ENCODE data around the gene SGK1. TPM values are rescaled to one million over a fixed set of nuclear protein-coding genes. Genes with fewer than 3 reads are reported as not detected.

Gene SGK1
- total and polyA plus RNA-seq, 10 of the 15 experiments (the other 5 are each of a cell fraction or from before 2014, with no cell fraction given): 0.62 to 5.1 (median 2.9) TPM

DNA sequence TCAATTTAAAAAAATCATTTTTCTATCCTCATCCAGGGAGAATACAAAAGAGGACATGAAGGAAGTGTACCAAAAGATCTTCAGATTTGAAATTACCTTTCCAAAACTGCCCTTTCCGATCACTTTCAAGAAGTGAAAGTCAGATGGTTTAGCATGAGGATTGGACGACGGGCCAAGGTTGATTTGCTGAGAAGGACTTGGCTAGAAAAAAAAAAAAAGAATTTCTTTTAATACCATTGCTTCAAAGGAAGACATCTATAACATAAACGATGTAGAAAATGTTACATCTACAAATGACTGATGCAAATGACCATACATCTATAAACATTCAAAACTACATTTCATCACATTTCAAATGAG is 144.6 kb downstream of the SGK1 start:
- H3K9me3 ChIP-seq (replicated peaks; ENCODE audit: control insufficient read depth, insufficient read depth, low read length): no peaks in the 10 kb centered on the region; the same call in 2 of the 3 replicates
- no TSS peak for BruUV-seq (replicated peaks)
- no peak overlapping the region for H3K27ac ChIP-seq (ENCODE audit: control insufficient read depth, insufficient read depth)
- H4K20me1 ChIP-seq (ENCODE audit: control insufficient read depth, insufficient read depth): no peaks in the 10 kb centered on the region
- H3K36me3 ChIP-seq (ENCODE audit: control insufficient read depth in 2 of 2, insufficient read depth in 2 of 2, low read length in 1 of 2): no peaks in the 10 kb centered on the region; a peak in 1 of 4 replicates
- SMC1A ChIA-PET (ENCODE audit: uncharacterized antibody, unreplicated experiment): interaction anchor here (0.6 to 1.6 kb wide), 14 partner anchors 17 to 767 kb away, joined by 3 to 25 read pairs (median 4); no protein-coding TSS in a partner anchor
- WGBS (ENCODE audit: insufficient coverage, insufficient replicate concordance, low lambda C conversion rate, missing lambda C conversion rate): 47% methylated on average over 4 of the region's 4 CpGs
- no peak for FAIRE-seq
- no peak overlapping the region for H3K4me3 ChIP-seq
- no peak for ATAC-seq
- in situ Hi-C loops (cut with MboI) (loop anchor here (5.0 kb wide), 2 partner anchors 469 to 769 kb away; no protein-coding TSS in a partner anchor), intact Hi-C loops (cut with micrococcal nuclease; ENCODE audit: unreplicated experiment) (loop anchor here (5.0 to 10.0 kb wide), 2 partner anchors 351 to 1269 kb away; no protein-coding TSS in a partner anchor)
- H2AFZ ChIP-seq (ENCODE audit: control insufficient read depth, low read depth, low read length): no peak overlapping the region
- no peak for TF ChIP-seq SUPT20H (IDR thresholded peaks at IDR 0.05; ENCODE audit: borderline replicate concordance, control insufficient read depth, low read depth, low read length)
- no peak for TF ChIP-seq CBX5 (IDR thresholded peaks at IDR 0.05; ENCODE audit: low read depth)
- TF ChIP-seq KLF5 (IDR thresholded peaks at IDR 0.05; ENCODE audit: partially characterized antibody): no peak
- no peak for TF ChIP-seq CBFB (IDR thresholded peaks at IDR 0.05; ENCODE audit: low read depth)
- no peak for TF ChIP-seq ESRRA (IDR thresholded peaks at IDR 0.05; ENCODE audit: low read length)
- no peak for TF ChIP-seq STAT1 (conservative IDR thresholded peaks at IDR 0.05)
- TF ChIP-seq TCF7 (IDR thresholded peaks at IDR 0.05; ENCODE audit: borderline replicate concordance): no peak
- TF ChIP-seq, protein P1, sequence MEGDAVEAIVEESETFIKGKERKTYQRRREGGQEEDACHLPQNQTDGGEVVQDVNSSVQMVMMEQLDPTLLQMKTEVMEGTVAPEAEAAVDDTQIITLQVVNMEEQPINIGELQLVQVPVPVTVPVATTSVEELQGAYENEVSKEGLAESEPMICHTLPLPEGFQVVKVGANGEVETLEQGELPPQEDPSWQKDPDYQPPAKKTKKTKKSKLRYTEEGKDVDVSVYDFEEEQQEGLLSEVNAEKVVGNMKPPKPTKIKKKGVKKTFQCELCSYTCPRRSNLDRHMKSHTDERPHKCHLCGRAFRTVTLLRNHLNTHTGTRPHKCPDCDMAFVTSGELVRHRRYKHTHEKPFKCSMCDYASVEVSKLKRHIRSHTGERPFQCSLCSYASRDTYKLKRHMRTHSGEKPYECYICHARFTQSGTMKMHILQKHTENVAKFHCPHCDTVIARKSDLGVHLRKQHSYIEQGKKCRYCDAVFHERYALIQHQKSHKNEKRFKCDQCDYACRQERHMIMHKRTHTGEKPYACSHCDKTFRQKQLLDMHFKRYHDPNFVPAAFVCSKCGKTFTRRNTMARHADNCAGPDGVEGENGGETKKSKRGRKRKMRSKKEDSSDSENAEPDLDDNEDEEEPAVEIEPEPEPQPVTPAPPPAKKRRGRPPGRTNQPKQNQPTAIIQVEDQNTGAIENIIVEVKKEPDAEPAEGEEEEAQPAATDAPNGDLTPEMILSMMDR (IDR thresholded peaks at IDR 0.05 in 2 of 3, conservative IDR thresholded peaks at IDR 0.05 in 1 of 3; ENCODE audit: control insufficient read depth in 2 of 3, extremely low read depth in 1 of 3, insufficient read depth in 1 of 3, low read depth in 3 of 3, low read length in 3 of 3): no peak
- no peak for TF ChIP-seq SMARCA5 (IDR thresholded peaks at IDR 0.05)
- TF ChIP-seq, protein P2, sequence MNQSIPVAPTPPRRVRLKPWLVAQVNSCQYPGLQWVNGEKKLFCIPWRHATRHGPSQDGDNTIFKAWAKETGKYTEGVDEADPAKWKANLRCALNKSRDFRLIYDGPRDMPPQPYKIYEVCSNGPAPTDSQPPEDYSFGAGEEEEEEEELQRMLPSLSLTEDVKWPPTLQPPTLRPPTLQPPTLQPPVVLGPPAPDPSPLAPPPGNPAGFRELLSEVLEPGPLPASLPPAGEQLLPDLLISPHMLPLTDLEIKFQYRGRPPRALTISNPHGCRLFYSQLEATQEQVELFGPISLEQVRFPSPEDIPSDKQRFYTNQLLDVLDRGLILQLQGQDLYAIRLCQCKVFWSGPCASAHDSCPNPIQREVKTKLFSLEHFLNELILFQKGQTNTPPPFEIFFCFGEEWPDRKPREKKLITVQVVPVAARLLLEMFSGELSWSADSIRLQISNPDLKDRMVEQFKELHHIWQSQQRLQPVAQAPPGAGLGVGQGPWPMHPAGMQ (IDR thresholded peaks at IDR 0.05; ENCODE audit: borderline replicate concordance): no peak
- TF ChIP-seq SUZ12 (IDR thresholded peaks at IDR 0.05; ENCODE audit: unreplicated experiment): no peak
- TF ChIP-seq ZNF217 (IDR thresholded peaks at IDR 0.05): no peak
- POLR2A ChIA-PET: interaction anchor here (1.1 kb wide), 1 partner anchor 767 kb away, joined by 3 read pairs; no protein-coding TSS in a partner anchor
- peaks cover 1 to 9% of the 10 kb centered on the region in 2 experiments for H3K27me3 ChIP-seq (replicated peaks in 1 of 2; ENCODE audit: control insufficient read depth in 2 of 2, insufficient read depth in 2 of 2, low read length in 1 of 2)
- no peak overlapping the region for H3K9ac ChIP-seq (ENCODE audit: control insufficient read depth, insufficient read depth, low read length)
- DNase-seq (ENCODE audit: low read depth, low spot score): no peak
- no peak overlapping the region for H3K4me2 ChIP-seq (ENCODE audit: control insufficient read depth, insufficient read depth)
- CTCF ChIA-PET: interaction anchor here (0.6 to 1.6 kb wide), 23 partner anchors 10 to 766 kb away, joined by 3 to 46 read pairs (median 3); no protein-coding TSS in a partner anchor
- H3K4me1 ChIP-seq (ENCODE audit: control insufficient read depth, insufficient read depth, low read length): peaks cover 5% of the 10 kb centered on the region
- H3K79me2 ChIP-seq (ENCODE audit: control insufficient read depth, insufficient read depth, low read length): no peaks in the 10 kb centered on the region
- RAD21 ChIA-PET (ENCODE audit: unreplicated experiment): interaction anchor here (0.7 to 1.6 kb wide), 5 partner anchors 9 to 767 kb away, joined by 3 to 29 read pairs (median 6); no protein-coding TSS in a partner anchor
